ENCODE results near the gene B4GALT5.

The B4GALT5 gene

DNA sequence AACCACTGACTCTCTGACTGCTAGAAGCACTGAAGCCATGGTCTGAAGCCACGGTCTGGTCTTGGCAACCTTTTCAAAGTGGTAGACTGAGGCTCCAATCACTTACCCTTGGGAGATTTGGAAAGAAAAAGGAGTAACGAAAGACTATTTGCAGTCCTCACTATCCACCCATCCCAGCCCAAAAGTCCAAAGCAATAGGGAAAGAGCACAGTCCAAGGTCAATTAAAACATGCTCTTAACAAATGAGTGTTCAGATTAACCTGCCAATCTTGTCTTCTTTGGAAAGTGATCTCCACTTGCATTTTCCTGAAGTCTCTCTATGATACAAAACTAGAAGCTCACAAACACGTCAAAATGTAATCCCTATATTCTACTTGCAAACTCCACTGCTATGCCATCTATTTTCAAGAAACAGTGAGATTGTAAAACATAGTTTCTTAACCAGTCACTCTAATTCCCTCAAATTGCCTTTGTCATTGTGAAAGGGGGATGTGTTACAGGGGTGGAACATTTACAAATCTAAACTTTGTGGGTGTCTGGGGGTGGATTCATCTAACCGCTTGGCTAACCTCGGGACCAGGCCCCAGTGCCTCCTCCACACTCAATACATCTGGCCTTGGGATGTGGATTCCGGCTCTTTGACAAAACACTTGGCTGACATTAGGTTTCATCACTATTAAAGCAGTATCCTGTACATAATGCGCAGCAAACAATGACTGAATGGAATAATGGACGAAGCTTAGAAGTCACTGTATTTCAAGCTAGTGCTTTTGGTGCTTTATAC lies 56.4 kb downstream of the B4GALT5 start:
- Histone ChIP-seq H3K4me3 (no peak overlapping the region), H3K9me3 (ENCODE audit: low read depth, low read length) (no peaks in the 10 kb centered on the region)

DNA sequence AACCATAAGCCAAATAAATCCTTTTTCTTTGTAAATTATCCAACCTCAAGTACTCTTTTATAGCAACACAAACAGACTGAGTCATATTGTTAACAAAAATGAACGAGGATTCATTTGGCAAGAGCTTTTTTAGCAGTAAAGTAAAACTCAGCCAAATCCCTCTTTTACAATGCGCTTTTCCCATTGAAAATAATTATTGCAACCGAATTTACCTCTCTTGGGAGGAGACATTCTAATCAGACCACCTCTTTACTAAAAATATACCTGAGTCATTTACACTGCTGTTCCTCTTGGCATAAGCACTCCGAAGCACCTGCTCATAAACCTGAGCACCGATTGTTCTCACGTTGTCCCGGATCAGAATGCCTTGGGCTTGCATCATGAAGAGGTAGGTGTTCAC lies 57.4 kb downstream of the B4GALT5 start:
- no peak overlapping the region for H3K4me3 ChIP-seq
- no peak for DNase-seq (ENCODE audit: low read depth, low spot score)
- H3K9me3 ChIP-seq (ENCODE audit: low read depth, low read length) = no peaks in the 10 kb centered on the region
- H3K36me3 ChIP-seq (ENCODE audit: insufficient read depth, low read length) = peaks cover 51% of the 10 kb centered on the region
- H3K9ac ChIP-seq (ENCODE audit: insufficient read length) = no peak overlapping the region
- TF ChIP-seq EZH2 (IDR thresholded peaks at IDR 0.05) = no peak
- TF ChIP-seq POLR2AphosphoS5 (IDR thresholded peaks at IDR 0.05; ENCODE audit: borderline replicate concordance, low read depth, low read length) = no peak
- no peak for TF ChIP-seq FOXP2 (optimal IDR thresholded peaks at IDR 0.05; ENCODE audit: control extremely low read depth, extremely low read length, insufficient read depth)
- no peak overlapping the region for H3K27ac ChIP-seq

More for the DNA sequence above, 56.4 kb downstream of the B4GALT5 start:
- TF ChIP-seq FOXP2 (optimal IDR thresholded peaks at IDR 0.05; ENCODE audit: control extremely low read depth, extremely low read length, insufficient read depth) (no peak), EZH2 (IDR thresholded peaks at IDR 0.05) (no peak), POLR2AphosphoS5 (IDR thresholded peaks at IDR 0.05; ENCODE audit: borderline replicate concordance, low read depth, low read length) (no peak)
- Histone ChIP-seq H3K36me3 (ENCODE audit: insufficient read depth, low read length) (peaks cover 46% of the 10 kb centered on the region), H3K9ac (ENCODE audit: insufficient read length) (no peak overlapping the region), H3K27ac (no peak overlapping the region)
- DNase-seq (ENCODE audit: low read depth, low spot score) = no peak

- no peak for DNase-seq (ENCODE audit: low read depth, low spot score)
- Histone ChIP-seq H3K4me3 (no peak overlapping the region), H3K36me3 (ENCODE audit: insufficient read depth, low read length) (peaks cover 61% of the 10 kb centered on the region), H3K9me3 (ENCODE audit: low read depth, low read length) (no peaks in the 10 kb centered on the region), H3K27ac (no peak overlapping the region), H3K9ac (ENCODE audit: insufficient read length) (no peak overlapping the region)
- no peak for TF ChIP-seq EZH2 (IDR thresholded peaks at IDR 0.05)
- TF ChIP-seq POLR2AphosphoS5 (IDR thresholded peaks at IDR 0.05; ENCODE audit: borderline replicate concordance, low read depth, low read length) = no peak
Measured at GRCh38 chr20:49653925-49654434, 59.7 kb downstream of the B4GALT5 start.

- Histone ChIP-seq H3K9ac (ENCODE audit: insufficient read length) (no peak overlapping the region), H3K36me3 (ENCODE audit: insufficient read depth, low read length) (peaks cover 76% of the 10 kb centered on the region), H3K4me3 (no peak overlapping the region), H3K27ac (no peak overlapping the region), H3K9me3 (ENCODE audit: low read depth, low read length) (no peaks in the 10 kb centered on the region)
- no peak for DNase-seq (ENCODE audit: low read depth, low spot score)
- TF ChIP-seq FOXP2 (optimal IDR thresholded peaks at IDR 0.05; ENCODE audit: control extremely low read depth, extremely low read length, insufficient read depth) (no peak), EZH2 (IDR thresholded peaks at IDR 0.05) (no peak), POLR2AphosphoS5 (IDR thresholded peaks at IDR 0.05; ENCODE audit: borderline replicate concordance, low read depth, low read length) (no peak)
Measured at GRCh38 chr20:49649672-49650071, 64.0 kb downstream of the B4GALT5 start.

- Histone ChIP-seq H3K9me3 (ENCODE audit: low read depth, low read length) (no peaks in the 10 kb centered on the region), H3K27ac (no peak overlapping the region)
- DNase-seq (ENCODE audit: low read depth, low spot score) = no peak
Measured at GRCh38 chr20:49647550-49647949, 66.1 kb downstream of the B4GALT5 start.

GRCh38 chr20:49646528-49646927 lies 67.2 kb downstream of the B4GALT5 start:
- TF ChIP-seq EZH2 (IDR thresholded peaks at IDR 0.05) (no peak), FOXP2 (optimal IDR thresholded peaks at IDR 0.05; ENCODE audit: control extremely low read depth, extremely low read length, insufficient read depth) (no peak), POLR2AphosphoS5 (IDR thresholded peaks at IDR 0.05; ENCODE audit: borderline replicate concordance, low read depth, low read length) (no peak)
- DNase-seq (ENCODE audit: low read depth, low spot score) = no peak
- H3K4me3 ChIP-seq = no peak overlapping the region
- H3K27ac ChIP-seq = no peak overlapping the region
- H3K9ac ChIP-seq (ENCODE audit: insufficient read length) = no peak overlapping the region
- H3K9me3 ChIP-seq (ENCODE audit: low read depth, low read length) = no peaks in the 10 kb centered on the region
- peaks cover 76% of the 10 kb centered on the region for H3K36me3 ChIP-seq (ENCODE audit: insufficient read depth, low read length)

More at GRCh38 chr20:49647550-49647949, 66.1 kb downstream of the B4GALT5 start:
- Histone ChIP-seq H3K9ac (ENCODE audit: insufficient read length) (no peak overlapping the region), H3K36me3 (ENCODE audit: insufficient read depth, low read length) (peaks cover 73% of the 10 kb centered on the region), H3K4me3 (no peak overlapping the region)
- TF ChIP-seq POLR2AphosphoS5 (IDR thresholded peaks at IDR 0.05; ENCODE audit: borderline replicate concordance, low read depth, low read length) = no peak
- no peak for TF ChIP-seq FOXP2 (optimal IDR thresholded peaks at IDR 0.05; ENCODE audit: control extremely low read depth, extremely low read length, insufficient read depth)
- no peak for TF ChIP-seq EZH2 (IDR thresholded peaks at IDR 0.05)

- H3K27ac ChIP-seq = no peak overlapping the region
- H3K4me3 ChIP-seq = no peak overlapping the region
- no peak for DNase-seq (ENCODE audit: low read depth, low spot score)
- no peak for TF ChIP-seq POLR2AphosphoS5 (IDR thresholded peaks at IDR 0.05; ENCODE audit: borderline replicate concordance, low read depth, low read length)
- no peak for TF ChIP-seq EZH2 (IDR thresholded peaks at IDR 0.05)
- no peak for TF ChIP-seq FOXP2 (optimal IDR thresholded peaks at IDR 0.05; ENCODE audit: control extremely low read depth, extremely low read length, insufficient read depth)
- H3K36me3 ChIP-seq (ENCODE audit: insufficient read depth, low read length) = peaks cover 80% of the 10 kb centered on the region
- no peaks in the 10 kb centered on the region for H3K9me3 ChIP-seq (ENCODE audit: low read depth, low read length)
- H3K9ac ChIP-seq (ENCODE audit: insufficient read length) = no peak overlapping the region
Measured at GRCh38 chr20:49646126-49646525, 67.6 kb downstream of the B4GALT5 start.

- no peaks in the 10 kb centered on the region for H3K9me3 ChIP-seq (ENCODE audit: low read depth, low read length)
- TF ChIP-seq POLR2AphosphoS5 (IDR thresholded peaks at IDR 0.05; ENCODE audit: borderline replicate concordance, low read depth, low read length) = no peak
- TF ChIP-seq FOXP2 (optimal IDR thresholded peaks at IDR 0.05; ENCODE audit: control extremely low read depth, extremely low read length, insufficient read depth) = no peak
- TF ChIP-seq EZH2 (IDR thresholded peaks at IDR 0.05) = no peak
- no peak overlapping the region for H3K4me3 ChIP-seq
- H3K36me3 ChIP-seq (ENCODE audit: insufficient read depth, low read length) = peaks cover 91% of the 10 kb centered on the region
- H3K9ac ChIP-seq (ENCODE audit: insufficient read length) = no peak overlapping the region
- DNase-seq (ENCODE audit: low read depth, low spot score) = no peak
- no peak overlapping the region; the same call in 1 of the 2 replicates for H3K27ac ChIP-seq
Measured at GRCh38 chr20:49644980-49645565, 68.6 kb downstream of the B4GALT5 start.
